Stimulated activated CD4-positive, alpha-beta T cell treated with anti-CD3 and anti-CD28 coated beads, TNF-alpha, amount 100 ng/mL, for 1 hour (primary cell): ENCODE results near the gene OS9.
A peak's percentile ranks its signal among the peaks of the same experiment; 100 is the strongest.

Experiments
- DNase-seq, 3 donors: peaks; one replicate each; pipeline ENCODE4 v3.0.0-alpha.2; 2020; ENCODE audit warnings: low read depth in 3 of 3, low spot score in 1 of 3

OS9 gene

GRCh38 chr12:57735952-57736740, 42.2 kb downstream of the OS9 start:
- DNase-seq = no peak

- no peak for DNase-seq
Observed at GRCh38 chr12:57736741-57737466, 43.0 kb downstream of the OS9 start.

- no peak for DNase-seq
Observed at GRCh38 chr12:57737467-57738460, 43.8 kb downstream of the OS9 start.

- no peak for DNase-seq
Observed at GRCh38 chr12:57738661-57739237, 44.8 kb downstream of the OS9 start, which contains the start of gene AGAP2. TSS of gene AGAP2 (minus strand) at chr12:57738742. CDS start at chr12:57738246, 496 bp downstream.

- DNase-seq = no peak
Observed at GRCh38 chr12:57739387-57739786, 45.5 kb downstream of the OS9 start.

GRCh38 chr12:57739914-57740538, 46.1 kb downstream of the OS9 start:
- no peak for DNase-seq

- peak in 2 of 3 donors; percentile 33 to 50 for DNase-seq
Observed at GRCh38 chr12:57740656-57741412, 46.9 kb downstream of the OS9 start.

- DNase-seq = no peak
Observed at GRCh38 chr12:57741413-57741789, 47.5 kb downstream of the OS9 start.

GRCh38 chr12:57741844-57742738, 48.2 kb downstream of the OS9 start:
- DNase-seq = peak in 2 of 3 donors; percentile 51 to 53

GRCh38 chr12:57743769-57744168, 49.8 kb downstream of the OS9 start:
- no peak for DNase-seq

GRCh38 chr12:57744194-57744776, 50.4 kb downstream of the OS9 start:
- peak in 2 of 3 donors; percentile 36 to 66 for DNase-seq

GRCh38 chr12:57744777-57745484, 51.0 kb downstream of the OS9 start, which contains the start of gene TSPAN31:
TSS of gene TSPAN31 (plus strand) at chr12:57745039. CDS start at chr12:57745155, 116 bp downstream.
- peak; percentile 79 to 85 (median 83) for DNase-seq

- DNase-seq = no peak
Observed at GRCh38 chr12:57745485-57745881, 51.6 kb downstream of the OS9 start.

GRCh38 chr12:57746025-57746424, 52.1 kb downstream of the OS9 start:
- no peak for DNase-seq

GRCh38 chr12:57749061-57749460, 55.1 kb downstream of the OS9 start:
- no peak for DNase-seq

- DNase-seq = no peak
Observed at GRCh38 chr12:57750561-57751431, 56.9 kb downstream of the OS9 start.

- DNase-seq = no peak
Observed at GRCh38 chr12:57751432-57751787, 57.5 kb downstream of the OS9 start.
